ENCODE measurements around the gene OARD1. TPM values are rescaled to one million over a fixed set of nuclear protein-coding genes. Genes with fewer than 3 reads are reported as not detected.

The OARD1 gene
- total RNA-seq, 1 donor from 2014 or later: 30.7 TPM

GRCh38 chr6:41032830-41033229 lies 39.3 kb downstream of the OARD1 start:
- H3K4me1 Mint-ChIP-seq: peaks cover 11% of the 10 kb centered on the region
- ATAC-seq (ENCODE audit: low read depth): no peak
- TF ChIP-seq, protein P1, sequence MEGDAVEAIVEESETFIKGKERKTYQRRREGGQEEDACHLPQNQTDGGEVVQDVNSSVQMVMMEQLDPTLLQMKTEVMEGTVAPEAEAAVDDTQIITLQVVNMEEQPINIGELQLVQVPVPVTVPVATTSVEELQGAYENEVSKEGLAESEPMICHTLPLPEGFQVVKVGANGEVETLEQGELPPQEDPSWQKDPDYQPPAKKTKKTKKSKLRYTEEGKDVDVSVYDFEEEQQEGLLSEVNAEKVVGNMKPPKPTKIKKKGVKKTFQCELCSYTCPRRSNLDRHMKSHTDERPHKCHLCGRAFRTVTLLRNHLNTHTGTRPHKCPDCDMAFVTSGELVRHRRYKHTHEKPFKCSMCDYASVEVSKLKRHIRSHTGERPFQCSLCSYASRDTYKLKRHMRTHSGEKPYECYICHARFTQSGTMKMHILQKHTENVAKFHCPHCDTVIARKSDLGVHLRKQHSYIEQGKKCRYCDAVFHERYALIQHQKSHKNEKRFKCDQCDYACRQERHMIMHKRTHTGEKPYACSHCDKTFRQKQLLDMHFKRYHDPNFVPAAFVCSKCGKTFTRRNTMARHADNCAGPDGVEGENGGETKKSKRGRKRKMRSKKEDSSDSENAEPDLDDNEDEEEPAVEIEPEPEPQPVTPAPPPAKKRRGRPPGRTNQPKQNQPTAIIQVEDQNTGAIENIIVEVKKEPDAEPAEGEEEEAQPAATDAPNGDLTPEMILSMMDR (IDR thresholded peaks at IDR 0.05): no peak
- no peak overlapping the region for H3K27ac Mint-ChIP-seq
- no peaks in the 10 kb centered on the region for H3K36me3 Mint-ChIP-seq (ENCODE audit: low read depth)
- ChIA-PET CTCF (no interaction called here), POLR2A (no interaction called here)
- no peak overlapping the region for H3K4me3 Mint-ChIP-seq
- no peak for DNase-seq
- no peaks in the 10 kb centered on the region for H3K27me3 Mint-ChIP-seq
- intact Hi-C loops (cut with micrococcal nuclease): no loop called here
- no peaks in the 10 kb centered on the region for H3K9me3 Mint-ChIP-seq

DNA sequence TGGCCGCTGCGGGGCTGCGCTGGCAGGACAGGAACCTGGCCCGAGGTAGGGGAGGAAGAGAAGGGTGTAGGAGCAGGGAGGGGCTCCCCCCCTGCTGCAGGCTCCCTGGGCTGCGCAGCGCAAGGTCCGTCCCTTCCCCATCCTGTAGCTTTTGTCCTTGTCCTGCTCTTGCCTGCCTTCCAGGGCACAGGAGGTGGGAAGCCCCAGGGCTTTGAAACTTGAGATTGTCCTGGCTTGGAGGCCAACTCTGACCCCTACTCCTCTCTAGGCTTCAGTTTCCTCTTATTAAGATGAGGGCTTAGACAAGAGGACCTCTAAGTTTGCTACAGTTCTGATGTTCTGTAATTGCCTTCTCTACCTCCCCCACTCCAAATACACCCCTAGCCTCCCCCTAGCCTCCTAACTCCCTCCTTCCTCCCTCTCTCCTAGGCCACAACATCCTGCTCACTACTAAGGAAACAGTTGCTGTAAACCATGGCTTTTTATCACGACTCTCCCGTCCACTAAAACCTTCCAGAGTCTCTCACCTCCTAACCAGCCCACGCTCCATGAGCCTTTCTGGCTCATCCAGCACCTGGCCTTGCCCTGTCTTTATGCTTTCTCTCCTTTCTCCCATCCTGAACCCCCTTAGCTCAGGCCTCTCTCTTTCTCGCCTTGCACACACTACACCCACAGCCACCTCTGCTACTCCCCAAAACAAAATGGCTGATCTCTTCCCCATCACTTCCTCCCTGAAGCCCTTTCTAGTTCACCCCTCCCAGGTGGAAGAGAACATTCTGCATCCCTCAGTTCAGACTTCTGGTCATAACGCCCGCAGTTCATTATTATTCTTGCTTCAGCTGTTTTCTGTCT lies 43.4 kb downstream of the OARD1 start:
- POLR2A ChIA-PET: interaction anchor here (0.9 to 1.5 kb wide), 4 partner anchors 43 to 1900 kb away, joined by 3 to 10 read pairs (median 6); partner anchors contain the start of genes CNPY3, NFYA and OARD1
- peaks cover 20% of the 10 kb centered on the region for H3K4me1 Mint-ChIP-seq
- CTCF ChIA-PET: interaction anchor here (0.6 to 2.4 kb wide), 18 partner anchors 8 to 287 kb away, joined by 3 to 20 read pairs (median 4); partner anchors contain the start of genes NFYA, OARD1 and UNC5CL
- no peak overlapping the region for H3K27ac Mint-ChIP-seq
- intact Hi-C loops (cut with micrococcal nuclease): loop anchor here (1.0 to 5.0 kb wide), 2 partner anchors 38 to 1666 kb away; no protein-coding TSS in a partner anchor
- DNase-seq (no peak), ATAC-seq (ENCODE audit: low read depth) (peak; percentile 40)
- no peaks in the 10 kb centered on the region for H3K36me3 Mint-ChIP-seq (ENCODE audit: low read depth)
- TF ChIP-seq, protein P1 (IDR thresholded peaks at IDR 0.05): no peak
- H3K9me3 Mint-ChIP-seq: no peaks in the 10 kb centered on the region
- peak overlapping the region; percentile 84 for H3K4me3 Mint-ChIP-seq
- H3K27me3 Mint-ChIP-seq: no peaks in the 10 kb centered on the region

DNA sequence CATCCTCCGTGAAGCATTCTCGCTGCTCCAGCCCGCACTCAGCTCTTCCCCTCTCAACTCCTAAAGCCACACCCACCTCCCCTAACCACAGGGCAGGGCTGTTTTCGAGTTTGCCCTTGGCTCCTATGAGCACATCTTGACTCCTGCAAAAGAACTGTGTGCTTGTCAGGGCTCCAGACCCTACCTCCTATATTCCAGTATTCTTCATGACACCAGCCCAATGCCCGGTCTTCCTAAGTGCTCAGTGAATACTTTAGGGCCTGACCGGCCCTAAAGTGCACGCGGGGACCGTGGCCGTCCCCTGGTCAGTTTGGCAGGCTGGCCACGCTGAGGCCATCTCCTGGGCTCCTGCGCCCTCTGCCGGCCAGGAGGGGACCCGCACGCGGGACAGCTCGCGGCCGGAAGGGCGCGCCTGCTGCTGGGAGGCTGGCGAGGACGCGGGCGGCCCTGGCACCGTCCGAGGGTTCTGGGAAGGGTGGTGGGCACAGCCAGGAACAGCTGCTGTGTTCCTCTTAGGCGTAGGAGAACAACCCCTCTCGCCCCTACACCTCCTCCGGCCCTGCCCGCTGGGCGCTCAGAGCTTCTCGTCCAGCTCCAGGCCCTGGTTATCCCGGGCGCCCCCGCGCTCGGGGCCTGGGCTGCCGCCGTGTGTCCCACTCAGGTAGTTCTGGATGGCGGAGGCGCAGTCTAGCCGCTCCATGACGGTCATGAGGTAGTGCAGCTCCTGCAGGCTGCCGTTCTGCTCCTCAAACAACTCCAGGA lies 44.2 kb downstream of the OARD1 start:
- Mint-ChIP-seq H3K9me3 (no peaks in the 10 kb centered on the region), H3K4me3 (peak overlapping the region; percentile 84), H3K27me3 (no peaks in the 10 kb centered on the region), H3K36me3 (ENCODE audit: low read depth) (no peaks in the 10 kb centered on the region), H3K4me1 (peaks cover 20% of the 10 kb centered on the region), H3K27ac (peak overlapping the region; percentile 20)
- ChIA-PET POLR2A (interaction anchor here (0.9 to 1.5 kb wide), 3 partner anchors 43 to 1901 kb away, joined by 3 to 10 read pairs (median 8); partner anchors contain the start of genes CNPY3, NFYA and OARD1), CTCF (interaction anchor here (0.8 to 2.4 kb wide), 18 partner anchors 9 to 1666 kb away, joined by 3 to 20 read pairs (median 4); partner anchors contain the start of genes NFYA, OARD1 and UNC5CL)
- TF ChIP-seq, protein P1 (IDR thresholded peaks at IDR 0.05): peak; percentile 92
- ATAC-seq (ENCODE audit: low read depth) (peak; percentile 89), DNase-seq (peak; percentile 80)
- intact Hi-C loops (cut with micrococcal nuclease): loop anchor here (1.0 to 5.0 kb wide), 3 partner anchors 22 to 1666 kb away; no protein-coding TSS in a partner anchor

GRCh38 chr6:41027241-41027640 lies 44.9 kb downstream of the OARD1 start:
- Mint-ChIP-seq H3K27me3 (no peaks in the 10 kb centered on the region), H3K27ac (peak overlapping the region; percentile 20)
- TF ChIP-seq, protein P1 (IDR thresholded peaks at IDR 0.05): no peak

More at GRCh38 chr6:41027241-41027640, 44.9 kb downstream of the OARD1 start:
- ChIA-PET POLR2A (interaction anchor here (1.4 to 1.5 kb wide), 2 partner anchors 44 to 46 kb away, joined by 8 to 10 read pairs; partner anchors contain the start of genes NFYA and OARD1), CTCF (interaction anchor here (1.0 to 2.1 kb wide), 6 partner anchors 10 to 1665 kb away, joined by 3 to 16 read pairs (median 8); no protein-coding TSS in a partner anchor)
- intact Hi-C loops (cut with micrococcal nuclease): loop anchor here (1.0 to 5.0 kb wide), 2 partner anchors 21 to 1665 kb away; no protein-coding TSS in a partner anchor
- no peaks in the 10 kb centered on the region for H3K36me3 Mint-ChIP-seq (ENCODE audit: low read depth)
- H3K4me3 Mint-ChIP-seq: peak overlapping the region; percentile 84
- peaks cover 20% of the 10 kb centered on the region for H3K4me1 Mint-ChIP-seq
- no peaks in the 10 kb centered on the region for H3K9me3 Mint-ChIP-seq
- DNase-seq (no peak), ATAC-seq (ENCODE audit: low read depth) (no peak)

Measured in activated B cell treated with CpG ODN at 0.5 μM for 24 hours (primary cell).